GM21447 (cell line): ENCODE results near the gene SETD3.

Source experiments
- ATAC-seq: cut with Tn5 transposase; IDR thresholded peaks from one replicate; pipeline ENCODE4 v1.9.1; 2021; ENCODE audit not compliant: unreplicated experiment

Gene SETD3

DNA sequence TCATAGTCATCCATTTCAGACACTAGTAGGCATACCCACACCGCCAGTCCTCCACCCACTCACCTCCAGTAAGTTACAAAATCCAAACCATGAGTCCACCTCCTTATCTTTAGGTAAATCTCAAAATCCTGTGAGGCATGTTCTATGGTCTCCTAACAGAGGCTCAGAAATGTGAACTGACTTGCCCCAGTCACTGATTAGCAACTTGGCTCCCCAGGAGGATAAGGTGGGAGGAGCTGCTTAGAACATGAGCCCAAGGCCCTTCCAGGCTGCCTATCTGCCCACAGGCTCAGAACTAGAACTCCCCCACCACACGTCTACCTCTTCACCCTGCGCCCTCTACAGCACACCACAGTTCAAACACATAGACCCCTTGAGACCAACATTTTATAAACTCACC is 19.9 kb downstream of the SETD3 start:
- ATAC-seq: no peak

- ATAC-seq: no peak
These were observed 21.1 kb downstream of the SETD3 start for GRCh38 chr14:99459481-99460100.

DNA sequence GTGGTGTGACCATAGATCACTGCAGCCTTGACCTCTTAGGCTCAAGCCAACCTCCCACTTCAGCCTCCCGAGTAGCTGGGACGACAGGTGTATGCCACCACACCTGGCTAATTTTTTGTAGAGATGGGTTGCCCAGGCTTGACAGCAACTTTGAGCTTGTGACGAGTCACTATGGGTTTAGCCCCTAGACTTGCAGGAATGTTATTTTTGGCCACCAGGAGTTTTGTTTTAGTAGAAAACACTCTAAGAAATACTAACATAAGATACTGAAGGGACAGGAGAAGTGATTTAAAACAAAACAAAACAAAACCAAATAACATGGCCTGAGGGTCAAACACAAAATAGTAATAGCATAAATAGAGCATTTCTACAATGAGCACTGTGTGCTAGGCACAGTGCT is 26.4 kb downstream of the SETD3 start:
- ATAC-seq: no peak

DNA sequence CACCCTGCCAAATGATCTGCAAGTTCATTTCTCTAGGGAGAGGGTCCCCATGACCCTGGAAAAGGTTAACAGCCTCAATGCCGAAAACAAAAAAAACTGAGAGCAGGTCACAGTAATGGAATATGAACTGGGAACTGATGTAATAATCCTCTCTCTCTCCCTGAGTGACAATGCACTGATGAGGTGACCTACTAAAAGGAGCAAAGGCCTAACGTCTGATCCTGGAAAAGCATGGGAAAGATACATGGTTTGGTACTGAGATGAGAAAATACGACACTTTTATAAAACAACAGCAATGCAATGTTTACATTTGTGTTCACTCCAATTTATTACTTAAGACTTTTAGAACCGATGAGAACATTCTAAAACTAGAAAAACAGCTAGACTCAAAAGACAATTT is 27.7 kb downstream of the SETD3 start:
- no peak for ATAC-seq

DNA sequence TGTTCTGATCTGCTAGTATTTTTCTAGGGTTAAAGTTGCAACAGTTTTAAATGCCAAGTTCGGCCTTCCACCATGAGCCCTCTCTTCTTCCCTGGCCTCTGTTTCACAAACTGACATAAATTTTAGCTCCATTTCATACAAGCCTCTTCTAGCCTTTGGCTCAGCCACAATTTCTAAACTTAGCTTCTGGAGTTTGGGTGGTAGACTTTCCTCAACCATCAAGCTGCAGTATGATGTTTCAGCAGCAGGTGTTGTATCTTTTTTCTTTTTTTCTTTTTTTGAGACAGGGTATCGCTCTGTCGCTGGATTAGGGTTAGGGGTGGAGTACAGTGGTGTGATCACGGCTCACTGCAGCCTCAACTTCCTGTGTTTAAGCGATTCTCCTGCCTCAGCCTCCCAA is 29.4 kb downstream of the SETD3 start:
- ATAC-seq: no peak

- no peak for ATAC-seq
These were observed 30.4 kb downstream of the SETD3 start for GRCh38 chr14:99450266-99450665.

DNA sequence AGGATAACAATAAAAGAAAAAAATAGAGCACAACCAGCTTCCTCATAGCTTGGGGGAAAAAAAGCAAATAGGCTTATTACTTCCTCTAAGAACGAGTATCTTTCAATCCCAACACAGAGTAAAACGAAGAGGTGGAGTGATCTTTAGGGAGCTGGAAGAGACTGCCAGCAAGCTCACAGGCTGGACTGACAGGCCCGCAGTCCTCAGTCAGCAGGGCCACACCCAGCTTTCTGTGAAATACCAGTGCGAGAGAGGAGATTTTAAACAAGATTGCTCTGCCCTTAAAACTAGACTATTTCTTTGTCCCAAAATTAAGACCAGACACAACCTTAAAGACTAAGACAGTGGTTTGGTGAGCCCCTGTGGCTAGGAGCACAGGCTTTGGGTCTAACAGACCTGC is 32.9 kb downstream of the SETD3 start:
- ATAC-seq: no peak

DNA sequence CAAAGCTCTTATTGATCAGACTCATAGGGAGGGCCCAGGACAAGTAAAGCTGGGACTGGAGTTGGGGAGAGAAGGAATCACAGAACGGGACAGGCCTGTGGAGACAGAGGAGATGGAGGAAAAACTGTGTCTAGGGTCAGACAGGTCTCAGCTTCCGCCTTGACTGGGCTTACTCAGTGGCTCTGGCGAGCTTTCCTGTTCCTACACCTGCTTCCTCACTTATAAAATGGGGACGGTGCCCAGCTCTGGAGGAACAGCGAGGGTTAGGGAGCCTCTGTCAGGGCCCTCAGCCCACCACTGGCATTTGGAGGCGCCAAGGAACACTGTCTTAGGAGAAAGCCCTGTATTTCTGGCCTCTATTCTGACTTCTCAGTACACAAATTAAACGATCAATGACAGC is 34.7 kb downstream of the SETD3 start:
- ATAC-seq: no peak

GRCh38 chr14:99441918-99442317 is 38.7 kb downstream of the SETD3 start:
- ATAC-seq: no peak

DNA sequence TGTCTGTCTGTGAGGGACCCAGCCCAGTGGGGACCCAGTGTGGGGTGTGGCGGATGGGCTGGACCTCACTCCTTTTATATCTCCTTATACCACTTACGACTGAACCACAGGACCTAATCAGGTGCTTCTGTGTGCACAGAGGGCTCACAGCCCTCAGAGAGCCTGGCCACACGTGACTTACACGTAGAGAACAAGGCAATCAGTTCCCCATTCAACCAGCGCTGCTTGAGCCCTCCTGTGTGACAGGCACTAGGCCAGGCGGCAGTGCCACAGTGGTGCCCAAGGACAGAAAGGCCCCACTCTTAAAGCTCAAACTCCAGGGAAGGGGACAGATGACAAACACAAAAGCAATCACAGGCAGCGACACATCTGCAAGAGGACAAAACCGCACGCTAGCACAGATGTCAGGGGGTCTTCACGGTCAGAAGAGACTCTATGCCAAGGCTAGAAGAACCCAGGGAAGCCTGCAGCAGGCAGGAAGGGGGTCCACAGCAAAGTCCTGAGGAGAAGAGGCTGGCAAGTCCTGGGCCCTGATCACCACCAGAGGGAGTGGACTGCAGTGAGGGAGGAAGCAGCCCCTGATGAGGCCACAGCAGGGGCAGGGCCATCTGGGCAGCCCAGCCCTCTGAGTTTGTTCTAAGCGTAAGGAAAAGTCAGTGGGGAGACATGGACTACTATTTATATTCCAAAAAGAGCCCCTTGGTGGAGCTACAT is 39.3 kb downstream of the SETD3 start:
- ATAC-seq: no peak

- no peak for ATAC-seq
These were observed 40.4 kb downstream of the SETD3 start for GRCh38 chr14:99440278-99440677.

DNA sequence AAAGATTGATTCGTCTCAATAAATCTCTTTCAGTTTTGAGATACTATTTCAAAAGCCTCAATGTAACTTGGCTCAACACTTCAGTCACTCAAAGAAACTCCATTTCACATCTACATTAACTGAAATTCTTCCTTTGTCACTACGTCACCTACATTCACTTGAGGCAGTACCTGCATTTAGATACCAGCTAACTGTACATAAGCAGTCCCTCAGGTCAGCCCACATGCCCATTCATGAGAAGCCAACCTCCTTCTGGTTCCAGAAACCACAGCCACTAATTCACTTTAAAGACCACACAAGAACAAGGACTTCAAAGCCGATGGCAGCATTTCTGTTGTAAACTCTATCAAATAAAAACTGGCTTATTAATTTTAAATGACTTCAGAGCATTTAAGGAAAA is 43.0 kb downstream of the SETD3 start:
- ATAC-seq: no peak

- ATAC-seq: no peak
These were observed 44.1 kb downstream of the SETD3 start for GRCh38 chr14:99436247-99437180.

DNA sequence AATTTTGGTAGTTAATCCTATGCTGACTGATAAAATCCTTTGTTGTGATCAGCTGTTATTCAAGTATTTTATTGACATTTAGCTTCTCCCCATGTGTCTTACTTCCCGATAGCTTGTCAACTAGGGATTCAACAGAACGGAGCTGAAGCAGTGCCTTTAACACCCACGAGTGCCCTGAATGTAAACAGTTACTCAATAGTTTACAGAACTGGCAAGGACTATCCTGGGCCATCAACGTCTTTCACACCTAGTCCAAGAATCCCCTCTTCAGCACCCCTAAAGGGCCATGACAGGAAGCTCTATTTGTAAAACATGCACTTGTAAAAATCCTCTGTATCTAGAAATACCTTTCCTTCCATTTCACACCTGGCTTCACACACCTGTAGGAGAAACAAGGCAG is 45.3 kb downstream of the SETD3 start:
- no peak for ATAC-seq

GRCh38 chr14:99432485-99432884 is 48.2 kb downstream of the SETD3 start:
- no peak for ATAC-seq

- ATAC-seq: no peak
These were observed 48.7 kb downstream of the SETD3 start for GRCh38 chr14:99431986-99432385.

- no peak for ATAC-seq
These were observed 50.2 kb downstream of the SETD3 start for GRCh38 chr14:99430491-99430890.

DNA sequence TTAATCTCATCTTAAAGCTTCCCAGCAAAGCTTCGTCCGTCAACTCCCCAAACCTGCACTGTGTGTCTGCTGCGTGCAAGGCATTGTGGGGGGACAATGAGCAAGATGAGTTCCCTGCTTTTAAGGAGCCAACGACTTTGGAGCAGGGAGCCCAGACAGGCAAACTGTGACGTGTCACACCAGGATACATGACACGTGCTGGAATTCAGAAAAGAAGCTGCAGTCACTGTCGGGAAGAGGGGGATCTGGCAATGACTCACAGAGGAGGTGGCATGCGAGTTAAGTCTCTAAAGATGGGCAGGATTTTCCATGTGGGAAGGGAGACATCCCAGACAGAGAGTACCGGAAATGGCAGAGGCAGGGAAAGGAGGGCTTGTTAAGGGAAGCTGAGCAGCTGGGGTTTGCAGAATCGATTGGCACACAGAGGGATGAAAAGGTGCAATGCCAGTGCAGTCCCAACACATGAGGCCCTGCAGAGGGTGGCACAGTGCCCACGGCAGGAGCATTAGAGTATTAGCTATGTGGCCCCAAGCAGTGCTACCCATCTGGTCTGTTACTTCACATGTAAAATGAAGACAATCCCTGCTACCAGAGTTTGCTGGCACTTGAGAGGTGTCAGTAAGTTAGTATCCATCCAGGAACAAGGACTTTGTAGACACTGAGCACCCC is 52.9 kb downstream of the SETD3 start:
- no peak for ATAC-seq

DNA sequence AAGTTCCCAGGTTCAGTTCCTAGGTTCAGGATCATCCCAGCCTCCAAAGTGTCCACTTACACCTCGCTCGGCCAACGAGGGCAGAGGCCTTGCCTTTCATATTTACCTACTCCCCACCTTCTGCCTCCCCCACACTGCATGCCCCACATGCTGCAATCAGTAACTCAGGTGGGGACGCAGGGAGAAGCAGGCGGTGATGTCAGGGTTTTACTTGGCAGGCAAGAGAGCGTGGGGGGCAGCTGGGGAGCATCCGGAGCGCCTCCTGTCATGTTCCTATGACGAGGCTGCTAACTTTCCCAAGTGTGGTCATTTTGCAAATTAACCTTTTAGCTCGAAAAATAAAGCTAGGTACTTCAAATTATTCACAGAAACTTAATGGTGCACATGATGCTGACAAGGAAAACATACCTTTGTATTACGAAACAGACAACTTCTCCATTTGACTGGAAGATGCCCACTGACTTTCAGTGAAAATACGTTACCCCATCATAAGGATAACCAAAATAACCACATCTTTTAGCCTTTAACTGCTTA is 53.8 kb downstream of the SETD3 start:
- no peak for ATAC-seq

GRCh38 chr14:99426265-99426664 is 54.4 kb downstream of the SETD3 start:
- no peak for ATAC-seq

DNA sequence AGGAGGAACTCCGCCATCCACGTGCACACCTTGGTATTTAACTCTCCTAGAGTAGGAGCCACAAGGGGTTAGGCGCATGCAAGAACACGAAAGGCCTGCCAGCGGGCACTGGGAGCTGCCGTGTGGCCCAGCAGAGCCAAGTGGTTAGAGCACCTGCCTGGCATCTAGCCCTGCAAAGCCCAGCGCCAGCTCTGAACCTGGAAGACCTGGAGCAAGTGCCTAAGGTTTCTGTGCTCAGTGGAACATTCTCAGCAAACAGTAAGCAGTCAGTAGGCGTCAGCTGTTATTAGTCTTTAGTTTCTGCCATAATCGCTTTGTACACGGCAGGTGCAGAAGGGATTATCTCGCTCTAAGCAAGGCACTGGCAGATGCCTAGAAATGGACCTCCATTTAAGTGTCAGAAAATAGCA is 55.4 kb downstream of the SETD3 start:
- no peak for ATAC-seq
